ENCODE results near the gene PRR35.

- TF ChIP-seq POLR2AphosphoS5 (IDR thresholded peaks at IDR 0.05; ENCODE audit: low read depth) (no peak), CTCF (IDR thresholded peaks at IDR 0.05; ENCODE audit: insufficient read depth, low read length) (no peak), REST (IDR thresholded peaks at IDR 0.05; ENCODE audit: insufficient replicate concordance, low read depth) (no peak), GABPA (IDR thresholded peaks at IDR 0.05; ENCODE audit: low read depth) (no peak), SPI1 (IDR thresholded peaks at IDR 0.05; ENCODE audit: borderline replicate concordance, low read depth) (no peak)
These were observed 25.2 kb upstream of the PRR35 start for GRCh38 chr16:534856-535445.
